GM12878 (cell line): ENCODE results near the gene MYOM3. TPM values are rescaled to one million over a fixed set of nuclear protein-coding genes. Genes with fewer than 3 reads are reported as not detected.

ENCODE experiments used
- ATAC-seq: fragments of 200-7000 bp; cut with Tn5 transposase; 3 replicates; pipeline ENCODE4 v1.9.1; 2020; ENCODE audit warnings: mild to moderate bottlenecking, moderate library complexity
- BruUV-seq: library from RNA; stranded (reverse); fragments of 400-500 nt; replicated peaks from 2 replicates; lab custom pipeline; 2021; lab: Mats Ljungman, UMichigan
- CTCF ChIA-PET: fragments of 300-600 bp; sonication (Branson Sonifier 250); formaldehyde crosslinking; extraction: SDS; loops from one replicate; lab custom pipeline; 2021; ENCODE audit warnings: inconsistent platforms; lab: Yijun Ruan, JAX
- POLR2A ChIA-PET: fragments of 350-600 bp; formaldehyde crosslinking; extraction: SDS; loops from one replicate; lab custom pipeline; 2021; ENCODE audit warnings: inconsistent platforms; lab: Charles Lee
- RAD21 ChIA-PET: fragments of 300-600 bp; sonication (Branson Sonifier 250); formaldehyde crosslinking; loops from one replicate; lab custom pipeline; 2023; ENCODE audit warnings: antibody characterized with exemption; ENCODE audit not compliant: unreplicated experiment; lab: Charles Lee
- SMC1A ChIA-PET: fragments of 300-600 bp; sonication (Branson Sonifier 250); formaldehyde crosslinking; loops from one replicate; lab custom pipeline; 2023; ENCODE audit not compliant: unreplicated experiment, uncharacterized antibody; lab: Charles Lee
- DNase-seq: peaks from one replicate; pipeline ENCODE4 v3.0.0-alpha.2; 2011; ENCODE audit warnings: low read depth, low spot score
- FAIRE-seq: peaks from 3 replicates; lab custom pipeline; 2011; peaks lifted over from hg19 to GRCh38; lab: Jason Lieb, UNC
- H2AFZ ChIP-seq: 2 replicates; pipeline ENCODE4 v1.6.0; 2011; ENCODE audit warnings: low read depth, low read length, control low read depth; ENCODE audit not compliant: control insufficient read depth
- H3K27ac ChIP-seq: 2 replicates; pipeline ENCODE4 v1.5.1; 2011; ENCODE audit warnings: control low read depth; ENCODE audit not compliant: control insufficient read depth, insufficient read depth
- H3K27me3 ChIP-seq, 2 experiments: replicated peaks in 1 of 2; 2 replicates each; pipeline versions ENCODE4 v1.6.0 to v1.6.1; 2011; ENCODE audit warnings: low read length in 1 of 2; ENCODE audit not compliant: control insufficient read depth in 2 of 2, insufficient read depth in 2 of 2
- H3K36me3 ChIP-seq, 2 experiments: 2 replicates each; pipeline ENCODE4 v1.5.1; 2011; ENCODE audit warnings: low read length in 1 of 2; ENCODE audit not compliant: control insufficient read depth in 2 of 2, insufficient read depth in 2 of 2
- H3K4me1 ChIP-seq: 2 replicates; pipeline ENCODE4 v1.6.1; 2011; ENCODE audit warnings: mild to moderate bottlenecking, low read length, moderate library complexity, mixed read lengths; ENCODE audit not compliant: control insufficient read depth, insufficient read depth
- H3K4me2 ChIP-seq: 2 replicates; pipeline ENCODE4 v1.6.0; 2011; ENCODE audit warnings: control low read depth; ENCODE audit not compliant: control insufficient read depth, insufficient read depth
- H3K4me3 ChIP-seq: fragments of 200-600 bp; sonication (generic); 2 replicates; pipeline ENCODE4 v1.5.1; 2016
- H3K79me2 ChIP-seq: 2 replicates; pipeline ENCODE4 v1.6.0; 2011; ENCODE audit warnings: low read length; ENCODE audit not compliant: control insufficient read depth, insufficient read depth
- H3K9ac ChIP-seq: 2 replicates; pipeline ENCODE4 v1.8.0; 2011; ENCODE audit warnings: low read length, control low read depth, mixed read lengths; ENCODE audit not compliant: control insufficient read depth, insufficient read depth
- H3K9me3 ChIP-seq: replicated peaks from 3 replicates; pipeline ENCODE4 v1.5.1; 2011; ENCODE audit warnings: mild to moderate bottlenecking, low read length; ENCODE audit not compliant: control insufficient read depth, insufficient read depth
- H4K20me1 ChIP-seq: 2 replicates; pipeline ENCODE4 v1.6.0; 2011; ENCODE audit not compliant: control insufficient read depth, insufficient read depth
- CHD4 ChIP-seq: fragments of 200-600 bp; sonication (generic); IDR thresholded peaks from 2 replicates; pipeline ENCODE4 v1.6.1; 2016; ENCODE audit warnings: mild to moderate bottlenecking
- CREB1 ChIP-seq: IDR thresholded peaks from 2 replicates; pipeline ENCODE4 v1.6.1; 2012; ENCODE audit warnings: low read depth, mild to moderate bottlenecking, inconsistent platforms
- ESRRA ChIP-seq: IDR thresholded peaks from 2 replicates; pipeline ENCODE4 v1.6.1; 2012; ENCODE audit warnings: mild to moderate bottlenecking, low read length, improper control_type of control experiment
- HSF1 ChIP-seq: fragments of 150-350 bp; IDR thresholded peaks from 2 replicates; pipeline ENCODE4 v1.6.1; 2014; ENCODE audit warnings: mild to moderate bottlenecking, low read depth, low read length
- MEF2A ChIP-seq: IDR thresholded peaks from 2 replicates; pipeline ENCODE4 v1.6.1; 2011; ENCODE audit warnings: low read depth, mild to moderate bottlenecking, low read length, moderate library complexity; ENCODE audit not compliant: insufficient read depth
- NFIC ChIP-seq: IDR thresholded peaks from 2 replicates; pipeline ENCODE4 v1.6.1; 2012; ENCODE audit warnings: low read depth, mild to moderate bottlenecking, inconsistent platforms, low read length, moderate library complexity
- POLR2AphosphoS2 ChIP-seq: IDR thresholded peaks from 2 replicates; pipeline ENCODE4 v1.6.1; 2011; ENCODE audit warnings: low read depth, mild to moderate bottlenecking, low read length, improper control_type of control experiment, moderate library complexity
- RCOR1 ChIP-seq: conservative IDR thresholded peaks from 2 replicates; pipeline ENCODE4 v1.6.1; 2012; ENCODE audit warnings: low read depth, low read length, improper control_type of control experiment
- SIX5 ChIP-seq: IDR thresholded peaks from 2 replicates; pipeline ENCODE4 v1.6.1; 2011; ENCODE audit warnings: mild to moderate bottlenecking, low read depth, low read length, moderate library complexity; ENCODE audit not compliant: severe bottlenecking
- SUPT20H ChIP-seq: IDR thresholded peaks from 2 replicates; pipeline ENCODE4 v1.6.1; 2011; ENCODE audit warnings: low read depth, mild to moderate bottlenecking, low read length, moderate library complexity, borderline replicate concordance; ENCODE audit not compliant: control insufficient read depth
- TCF3 ChIP-seq: IDR thresholded peaks from 2 replicates; pipeline ENCODE4 v1.6.1; 2012; ENCODE audit warnings: low read depth, mild to moderate bottlenecking, low read length, borderline replicate concordance; ENCODE audit not compliant: insufficient read depth
- YBX1 ChIP-seq: fragments of 450-650 bp; IDR thresholded peaks from 2 replicates; pipeline ENCODE4 v1.6.1; 2016; ENCODE audit warnings: antibody characterized with exemption
- ZSCAN29 ChIP-seq: fragments of 450-650 bp; IDR thresholded peaks from 2 replicates; pipeline ENCODE4 v1.6.1; 2017; ENCODE audit warnings: mild to moderate bottlenecking, moderate library complexity
- WGBS: methylation state at CpG from one replicate; pipeline ENCODE4 v1.1.6; 2016; ENCODE audit warnings: low lambda C conversion rate; ENCODE audit not compliant: insufficient replicate concordance, insufficient coverage; ENCODE audit errors: missing lambda C conversion rate; 5-methylcytosine and 5-hydroxymethylcytosine counted together
- in situ Hi-C: fragments of 300-500 bp; cut with MboI; formaldehyde crosslinking; loops from 9 replicates; pipeline ENCODE4 v1.14.3; 2018; ENCODE audit warnings: mixed read lengths
- intact Hi-C: fragments of 100-400 bp; cut with micrococcal nuclease; formaldehyde crosslinking; loops from one replicate; pipeline ENCODE4 v1.14.2; 2022; ENCODE audit not compliant: unreplicated experiment
- polyA plus RNA-seq, 11 experiments: library from polyadenylated mRNA; depleted of rRNA in 4 of 11; unstranded in 6 of 11; stranded (reverse) in 5 of 11; fragments of >200 nt; fragmentation: Nextera tagmentation in 4 of 11; fragmentation: Illumina TruSeq in 1 of 11; extraction: Ambion mirVana in 4 of 11; extraction: Trizol in 1 of 11; gene quantifications; 1 replicate in 1 of 11; 2 replicates in 10 of 11; pipeline versions ENCODE4 v1.2.1 to v1.2.3, GENCODE V29; 2011 to 2016; ENCODE audit warnings: inconsistent platforms in 2 of 11, missing spikeins in 2 of 11, low read depth in 1 of 11
- total RNA-seq, 4 experiments: library from RNA; depleted of rRNA in 3 of 4; stranded (reverse); fragments of >200 nt in 3 of 4; fragmentation: Illumina TruSeq in 1 of 4; extraction: Trizol in 1 of 4; gene quantifications; 2 replicates each; pipeline versions ENCODE4 v1.2.1 to v1.2.3, GENCODE V29; 2013 to 2021

The MYOM3 gene
- total and polyA plus RNA-seq, 10 of the 15 experiments (the other 5 are each of a cell fraction or from before 2014, with no cell fraction given), result 0.06 TPM; not detected in 9

- H3K4me1 ChIP-seq, result no peaks in the 10 kb centered on the region
- no peaks in the 10 kb centered on the region for H3K9me3 ChIP-seq
- ChIA-PET POLR2A (interaction anchor here (0.6 to 1.6 kb wide), 3 partner anchors 8 to 17 kb away, joined by 4 to 7 read pairs (median 5); no protein-coding TSS in a partner anchor), CTCF (interaction anchor here (3.0 kb wide), 1 partner anchor 17 kb away, joined by 9 read pairs; no protein-coding TSS in a partner anchor), RAD21 (no interaction called here), SMC1A (interaction anchor here (1.5 to 2.2 kb wide), 2 partner anchors 17 to 57 kb away, joined by 3 to 5 read pairs; no protein-coding TSS in a partner anchor)
- in situ Hi-C loops, result no loop called here
- ATAC-seq, result no peak
- WGBS, result 72% methylated on average over 3 of the region's 3 CpGs
- DNase-seq, result no peak
- H2AFZ ChIP-seq, result no peak overlapping the region
- no peaks in the 10 kb centered on the region for H3K79me2 ChIP-seq
- no peak overlapping the region for H3K9ac ChIP-seq
- no TSS peak for BruUV-seq
- intact Hi-C loops, result loop anchor here (10.0 kb wide), 2 partner anchors 206 to 246 kb away; partner anchors contain the start of gene PITHD1
- no peaks in the 10 kb centered on the region for H3K36me3 ChIP-seq
- no peak overlapping the region for H3K4me3 ChIP-seq
- TF ChIP-seq YBX1, result no peak
- TF ChIP-seq SUPT20H, result no peak
- no peak for TF ChIP-seq RCOR1
- no peak for FAIRE-seq
- H3K4me2 ChIP-seq, result no peak overlapping the region
- no peak overlapping the region for H3K27ac ChIP-seq
- no peaks in the 10 kb centered on the region for H3K27me3 ChIP-seq
- no peaks in the 10 kb centered on the region for H4K20me1 ChIP-seq
These were observed 91.5 kb downstream of the MYOM3 start for GRCh38 chr1:24020470-24020869.

GRCh38 chr1:24020025-24020424 is 91.9 kb downstream of the MYOM3 start:
- Histone ChIP-seq H3K79me2 (no peaks in the 10 kb centered on the region), H3K4me2 (no peak overlapping the region), H3K9ac (no peak overlapping the region), H3K9me3 (no peaks in the 10 kb centered on the region), H3K27ac (no peak overlapping the region), H3K4me3 (no peak overlapping the region), H4K20me1 (no peaks in the 10 kb centered on the region), H3K4me1 (no peaks in the 10 kb centered on the region), H3K36me3 (no peaks in the 10 kb centered on the region), H3K27me3 (no peaks in the 10 kb centered on the region), H2AFZ (no peak overlapping the region)
- in situ Hi-C loops (no loop called here), intact Hi-C loops (loop anchor here (10.0 kb wide), 2 partner anchors 205 to 245 kb away; partner anchors contain the start of gene PITHD1)
- DNase-seq (no peak), FAIRE-seq (no peak), ATAC-seq (no peak)
- WGBS, result 52% methylated on average over 5 of the region's 5 CpGs
- TF ChIP-seq TCF3, result no peak
- no peak for TF ChIP-seq POLR2AphosphoS2
- no peak for TF ChIP-seq CHD4
- no peak for TF ChIP-seq ZSCAN29
- TF ChIP-seq CREB1, result no peak
- no peak for TF ChIP-seq ESRRA
- TF ChIP-seq MEF2A, result no peak
- no peak for TF ChIP-seq NFIC
- TF ChIP-seq HSF1, result no peak
- no peak for TF ChIP-seq SIX5
- no TSS peak for BruUV-seq
- ChIA-PET RAD21 (no interaction called here), CTCF (interaction anchor here (1.3 to 3.0 kb wide), 2 partner anchors 16 to 63 kb away, joined by 3 to 9 read pairs; no protein-coding TSS in a partner anchor), SMC1A (interaction anchor here (1.5 to 2.2 kb wide), 2 partner anchors 16 to 56 kb away, joined by 3 to 5 read pairs; no protein-coding TSS in a partner anchor), POLR2A (interaction anchor here (0.6 to 1.6 kb wide), 3 partner anchors 8 to 259 kb away, joined by 3 to 5 read pairs (median 4); no protein-coding TSS in a partner anchor)
